CD4-positive, alpha-beta memory T cell (primary cell): ENCODE measurements around the gene CCL2. TPM values are rescaled to one million over a fixed set of nuclear protein-coding genes. Genes with fewer than 3 reads are reported as not detected.
A peak's percentile ranks its signal among the peaks of the same experiment; 100 is the strongest.

Experiments used
- CTCF ChIA-PET: fragments of 350-600 bp; sonication (Branson Sonifier 250); formaldehyde crosslinking; loops from one replicate; lab custom pipeline; 2021; ENCODE audit warnings: inconsistent platforms; ENCODE audit not compliant: partially characterized antibody; lab: Charles Lee
- POLR2A ChIA-PET: fragments of 350-600 bp; sonication (Branson Sonifier 250); formaldehyde crosslinking; loops from one replicate; lab custom pipeline; 2021; ENCODE audit not compliant: partially characterized antibody; lab: Charles Lee
- DNase-seq, 5 donors: peaks; one replicate each; pipeline versions ENCODE4 v3.0.0 to v3.0.0-alpha.2; 2020 to 2022; ENCODE audit warnings: mixed read lengths in 1 of 5
- H3K27ac ChIP-seq: one replicate; pipeline ENCODE4 v1.7.0; 2013; ENCODE audit warnings: low read depth, low read length
- H3K27me3 ChIP-seq: 2 replicates; pipeline ENCODE4 v1.7.0; 2013; ENCODE audit warnings: mild to moderate bottlenecking, low read length, moderate library complexity; ENCODE audit not compliant: insufficient read depth
- H3K36me3 ChIP-seq: 2 replicates; pipeline ENCODE4 v1.7.0; 2013; ENCODE audit warnings: mild to moderate bottlenecking, low read length, moderate library complexity; ENCODE audit not compliant: insufficient read depth
- H3K4me1 ChIP-seq: 2 replicates; pipeline ENCODE4 v1.7.0; 2013; ENCODE audit warnings: mild to moderate bottlenecking, low read length, moderate library complexity; ENCODE audit not compliant: insufficient read depth
- H3K4me3 ChIP-seq, 2 donors: one replicate each; pipeline ENCODE4 v1.7.0; 2013; ENCODE audit warnings: low read length in 2 of 2, mild to moderate bottlenecking in 1 of 2
- H3K9me3 ChIP-seq, 2 donors: one replicate each; pipeline ENCODE4 v1.7.0; 2013; ENCODE audit warnings: low read length in 2 of 2, control low read depth in 1 of 2; ENCODE audit not compliant: control insufficient read depth in 1 of 2
- H3K27ac Mint-ChIP-seq, 7 donors: one replicate each; pipeline ENCODE4 v1.8.0; 2020 to 2021; ENCODE audit warnings: mixed read lengths in 7 of 7, mild to moderate bottlenecking in 6 of 7, inconsistent platforms in 3 of 7, moderate library complexity in 3 of 7
- H3K27me3 Mint-ChIP-seq, 2 donors: one replicate each; pipeline ENCODE4 v1.8.0; 2020 to 2021; ENCODE audit warnings: mixed read lengths in 2 of 2
- H3K36me3 Mint-ChIP-seq, 2 donors: one replicate each; pipeline ENCODE4 v1.8.0; 2020 to 2021; ENCODE audit warnings: mixed read lengths in 2 of 2, inconsistent platforms in 1 of 2, mild to moderate bottlenecking in 1 of 2
- H3K4me1 Mint-ChIP-seq, 4 donors: one replicate each; pipeline ENCODE4 v1.8.0; 2020 to 2021; ENCODE audit warnings: mixed read lengths in 4 of 4, mild to moderate bottlenecking in 1 of 4
- H3K4me3 Mint-ChIP-seq, 8 donors: one replicate each; pipeline ENCODE4 v1.8.0; 2020 to 2021; ENCODE audit warnings: mixed read lengths in 8 of 8, mild to moderate bottlenecking in 7 of 8, moderate library complexity in 6 of 8, inconsistent platforms in 3 of 8
- H3K9me3 Mint-ChIP-seq, 8 donors: one replicate each; pipeline ENCODE4 v1.8.0; 2020 to 2021; ENCODE audit warnings: mixed read lengths in 8 of 8, mild to moderate bottlenecking in 5 of 8, inconsistent platforms in 3 of 8, moderate library complexity in 1 of 8
- intact Hi-C: fragments of 100-400 bp; cut with micrococcal nuclease; formaldehyde crosslinking; loops from one replicate; pipeline ENCODE4 v1.15.1; 2023
- polyA plus RNA-seq, 2 donors: library from polyadenylated mRNA; unstranded; fragments of 300-500 nt; fragmentation: Illumina TruSeq; gene quantifications; one replicate each; pipeline ENCODE4 v1.2.3, GENCODE V29; 2021
- total RNA-seq, 2 experiments: library from RNA; stranded (reverse); gene quantifications; one replicate each; pipeline ENCODE4 v1.2.3, GENCODE V29; 2021

CCL2 gene
- total and polyA plus RNA-seq, 4 experiments from 2014 or later, result 16.7 to 20.7 TPM; not detected in 2

DNA sequence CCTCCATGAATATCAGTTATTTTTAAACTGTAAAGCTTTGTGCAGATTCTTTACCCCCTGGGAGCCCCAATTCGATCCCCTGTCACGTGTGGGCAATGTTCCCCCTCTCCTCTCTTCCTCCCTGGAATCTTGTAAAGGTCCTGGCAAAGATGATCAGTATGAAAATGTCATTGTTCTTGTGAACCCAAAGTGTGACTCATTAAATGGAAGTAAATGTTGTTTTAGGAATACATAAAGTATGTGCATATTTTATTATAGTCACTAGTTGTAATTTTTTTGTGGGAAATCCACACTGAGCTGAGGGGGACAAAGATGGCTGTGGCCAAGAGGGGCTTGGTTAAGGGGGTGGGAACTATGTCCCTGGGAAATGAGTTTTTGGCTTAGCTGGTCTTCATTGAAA lies 32.8 kb downstream of the CCL2 start:
- no peaks in the 10 kb centered on the region for H3K27me3 ChIP-seq
- no peak for DNase-seq
- ChIA-PET POLR2A (no interaction called here), CTCF (no interaction called here)
- H3K27ac ChIP-seq, result no peak overlapping the region
- H3K36me3 ChIP-seq, result no peaks in the 10 kb centered on the region
- H3K4me3 ChIP-seq, result no peak overlapping the region
- H3K4me3 Mint-ChIP-seq, result no peak overlapping the region
- no peaks in the 10 kb centered on the region for H3K4me1 Mint-ChIP-seq
- peaks cover 8 to 17% of the 10 kb centered on the region in 2 donors for H3K27me3 Mint-ChIP-seq
- no peaks in the 10 kb centered on the region for H3K9me3 Mint-ChIP-seq
- H3K36me3 Mint-ChIP-seq, result no peaks in the 10 kb centered on the region
- intact Hi-C loops, result no loop called here
- no peaks in the 10 kb centered on the region for H3K9me3 ChIP-seq
- H3K4me1 ChIP-seq, result no peaks in the 10 kb centered on the region
- H3K27ac Mint-ChIP-seq, result no peak overlapping the region

DNA sequence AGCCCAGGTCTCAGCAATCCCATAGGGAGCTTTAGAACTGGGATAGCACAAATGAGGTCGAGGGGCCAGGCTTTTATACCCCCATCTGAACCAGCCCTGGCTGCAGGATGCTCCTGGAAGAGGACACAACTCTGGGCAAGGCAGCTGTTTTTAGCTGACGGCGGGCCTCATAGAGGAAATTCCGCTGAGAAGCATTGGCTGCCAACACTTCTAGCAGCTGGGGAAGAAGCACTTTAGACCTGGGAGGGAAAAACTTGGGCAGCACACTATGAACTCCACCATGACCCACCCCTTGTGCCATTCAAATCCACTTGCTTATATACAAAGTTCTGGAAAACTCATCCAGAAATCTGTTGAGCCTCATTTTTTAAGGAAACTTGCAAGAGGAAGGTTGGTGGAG lies 35.5 kb downstream of the CCL2 start:
- no peaks in the 10 kb centered on the region for H3K4me1 ChIP-seq
- peaks cover 0 to 2% (median 0%) of the 10 kb centered on the region in 8 donors for H3K9me3 Mint-ChIP-seq
- no peak overlapping the region for H3K27ac ChIP-seq
- H3K27ac Mint-ChIP-seq, result no peak overlapping the region
- intact Hi-C loops, result no loop called here
- DNase-seq, result no peak
- H3K4me1 Mint-ChIP-seq, result no peaks in the 10 kb centered on the region
- H3K27me3 ChIP-seq, result no peaks in the 10 kb centered on the region
- CTCF ChIA-PET, result no interaction called here
- no peaks in the 10 kb centered on the region for H3K36me3 ChIP-seq
- no peak overlapping the region for H3K4me3 ChIP-seq
- H3K4me3 Mint-ChIP-seq, result no peak overlapping the region
- POLR2A ChIA-PET, result no interaction called here
- peaks cover 8 to 13% of the 10 kb centered on the region in 2 donors for H3K27me3 Mint-ChIP-seq
- no peaks in the 10 kb centered on the region for H3K9me3 ChIP-seq
- no peaks in the 10 kb centered on the region for H3K36me3 Mint-ChIP-seq

DNA sequence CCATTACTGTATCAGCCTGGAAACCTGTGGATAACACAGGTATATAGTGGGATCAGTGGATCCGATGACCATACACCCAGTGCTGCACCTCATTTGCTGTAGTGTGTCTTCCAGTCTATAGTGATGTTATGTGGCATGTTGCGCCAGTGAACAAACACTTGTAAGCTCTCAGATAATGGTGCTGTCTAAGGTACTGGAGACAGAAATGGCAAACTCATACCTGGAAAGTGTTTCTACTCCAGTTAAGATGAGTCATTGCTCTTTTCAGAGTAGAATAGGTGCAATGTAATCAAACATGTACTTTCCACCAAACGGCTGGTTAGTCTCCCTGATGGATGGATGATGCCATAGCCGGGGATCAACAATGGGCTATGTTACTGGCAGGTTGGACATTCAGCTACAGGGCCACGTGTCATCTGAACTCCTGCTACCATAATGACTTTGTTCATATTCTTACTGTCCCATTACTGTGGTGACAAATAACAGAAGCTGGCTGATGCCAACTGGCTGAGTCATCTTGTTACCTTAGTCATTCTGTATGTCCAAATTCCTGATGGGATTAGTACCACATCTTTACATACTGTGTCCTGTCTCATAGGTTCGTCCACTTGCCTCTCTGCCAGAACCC lies 36.8 kb downstream of the CCL2 start:
- Mint-ChIP-seq H3K4me3 (no peak overlapping the region), H3K27me3 (peaks cover 8 to 12% of the 10 kb centered on the region in 2 donors), H3K27ac (no peak overlapping the region), H3K9me3 (peaks cover 0 to 5% (median 0%) of the 10 kb centered on the region in 8 donors), H3K36me3 (no peaks in the 10 kb centered on the region), H3K4me1 (no peaks in the 10 kb centered on the region)
- DNase-seq, result no peak
- ChIA-PET CTCF (no interaction called here), POLR2A (no interaction called here)
- no peaks in the 10 kb centered on the region for H3K27me3 ChIP-seq
- no peaks in the 10 kb centered on the region for H3K36me3 ChIP-seq
- no peak overlapping the region for H3K4me3 ChIP-seq
- no peaks in the 10 kb centered on the region for H3K9me3 ChIP-seq
- no peaks in the 10 kb centered on the region for H3K4me1 ChIP-seq
- intact Hi-C loops, result no loop called here
- no peak overlapping the region for H3K27ac ChIP-seq

DNA sequence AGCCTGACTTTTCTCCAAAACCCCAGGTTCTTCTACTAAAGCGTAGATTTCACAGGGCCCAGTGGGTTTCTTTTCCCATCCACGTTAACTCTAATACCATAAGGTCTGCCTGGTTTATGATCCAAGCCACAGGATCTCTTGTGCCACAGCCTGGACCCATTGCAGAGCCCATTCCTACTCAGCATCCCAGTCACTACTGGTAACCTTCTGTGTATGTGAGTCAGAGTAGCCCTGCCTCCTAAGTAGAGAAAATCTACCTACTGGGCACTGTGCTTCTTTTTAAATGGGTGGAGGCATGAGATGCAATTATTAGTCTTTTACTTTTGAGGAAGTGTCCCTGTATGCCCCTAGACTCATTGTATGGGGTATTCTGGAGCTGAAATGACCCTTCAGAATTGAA lies 43.9 kb downstream of the CCL2 start:
- no peaks in the 10 kb centered on the region for H3K36me3 ChIP-seq
- peak overlapping the region in 1 of 7 donors; percentile 17 for H3K27ac Mint-ChIP-seq
- DNase-seq, result no peak
- no peaks in the 10 kb centered on the region for H3K36me3 Mint-ChIP-seq
- no peaks in the 10 kb centered on the region for H3K4me1 Mint-ChIP-seq
- ChIA-PET CTCF (no interaction called here), POLR2A (no interaction called here)
- peaks cover 14 to 23% of the 10 kb centered on the region in 2 donors for H3K27me3 Mint-ChIP-seq
- intact Hi-C loops, result no loop called here
- no peaks in the 10 kb centered on the region for H3K9me3 ChIP-seq
- H3K9me3 Mint-ChIP-seq, result peaks cover 0 to 10% (median 5%) of the 10 kb centered on the region in 8 donors
- no peak overlapping the region for H3K27ac ChIP-seq
- H3K4me3 ChIP-seq, result no peak overlapping the region
- no peaks in the 10 kb centered on the region for H3K27me3 ChIP-seq
- H3K4me3 Mint-ChIP-seq, result no peak overlapping the region
- H3K4me1 ChIP-seq, result no peaks in the 10 kb centered on the region

DNA sequence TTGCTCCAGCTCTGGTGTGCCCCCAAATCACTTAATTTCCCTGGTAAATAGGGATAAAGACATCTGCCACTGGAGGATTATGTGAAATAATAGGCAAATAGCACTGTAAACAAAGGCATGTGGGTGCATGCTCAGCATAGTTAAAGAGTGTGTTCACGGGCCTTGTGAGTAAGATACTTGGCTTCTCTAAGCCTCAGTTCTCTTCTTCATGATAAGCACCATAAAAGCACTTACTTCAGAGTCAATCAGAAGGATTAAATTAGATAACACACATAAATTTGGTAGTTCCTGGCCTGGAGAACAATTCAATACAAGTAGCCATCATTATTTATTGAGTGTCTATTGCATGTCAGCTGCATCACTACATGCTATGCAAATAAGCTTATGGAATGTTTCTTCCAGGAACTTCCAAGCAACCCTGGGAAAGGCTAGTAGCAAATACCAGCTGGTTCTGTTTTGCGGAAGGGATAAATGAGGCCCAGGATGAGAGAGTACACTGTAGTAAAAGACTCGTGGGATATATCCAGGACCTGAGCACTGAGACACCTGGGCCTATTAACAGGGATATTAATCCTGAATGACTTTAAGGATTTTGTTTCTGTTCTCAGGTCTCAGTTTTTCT lies 45.0 kb downstream of the CCL2 start:
- no peaks in the 10 kb centered on the region for H3K36me3 ChIP-seq
- Mint-ChIP-seq H3K27ac (no peak overlapping the region), H3K9me3 (peaks cover 0 to 10% (median 5%) of the 10 kb centered on the region in 8 donors), H3K4me3 (no peak overlapping the region), H3K27me3 (peaks cover 14 to 26% of the 10 kb centered on the region in 2 donors), H3K36me3 (no peaks in the 10 kb centered on the region), H3K4me1 (no peaks in the 10 kb centered on the region)
- intact Hi-C loops, result no loop called here
- POLR2A ChIA-PET, result no interaction called here
- H3K4me3 ChIP-seq, result no peak overlapping the region
- no peak for DNase-seq
- H3K9me3 ChIP-seq, result no peaks in the 10 kb centered on the region
- H3K27ac ChIP-seq, result no peak overlapping the region
- H3K4me1 ChIP-seq, result no peaks in the 10 kb centered on the region
- no peaks in the 10 kb centered on the region for H3K27me3 ChIP-seq
- CTCF ChIA-PET, result no interaction called here

DNA sequence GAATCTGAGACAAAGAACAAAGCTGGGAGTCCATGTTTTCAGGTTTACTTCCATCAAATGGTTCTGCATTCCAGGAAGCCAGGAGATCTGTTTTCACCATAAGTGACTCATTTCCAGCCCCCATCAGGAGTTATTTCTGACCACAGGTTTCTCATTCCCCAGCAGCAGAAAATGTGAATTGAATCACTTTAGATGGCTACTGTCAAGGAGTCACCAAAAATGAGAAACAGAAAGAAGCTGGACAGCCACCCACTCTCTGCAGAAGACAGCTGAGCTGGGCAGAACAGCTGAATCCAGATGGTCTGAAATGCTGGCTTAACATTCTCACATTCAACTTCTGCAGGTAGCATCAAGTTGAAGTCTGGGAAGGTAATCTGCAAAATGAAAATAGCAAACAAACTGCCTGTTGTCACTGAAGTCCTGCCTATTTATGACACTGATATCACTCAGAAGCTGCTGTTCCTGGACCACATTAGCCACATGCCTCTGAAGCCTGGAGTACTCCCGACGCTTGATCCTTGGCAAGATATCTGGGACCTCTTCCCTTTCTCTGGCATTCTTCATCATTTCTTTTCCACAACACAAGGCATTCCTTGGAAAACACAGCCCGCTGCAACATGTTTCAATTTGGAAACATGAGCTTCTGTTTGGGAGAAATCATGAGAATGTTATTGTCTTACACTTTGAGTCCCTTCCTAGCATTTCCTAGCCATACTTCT lies 45.7 kb downstream of the CCL2 start:
- CTCF ChIA-PET, result no interaction called here
- no peak overlapping the region for H3K4me3 Mint-ChIP-seq

DNA sequence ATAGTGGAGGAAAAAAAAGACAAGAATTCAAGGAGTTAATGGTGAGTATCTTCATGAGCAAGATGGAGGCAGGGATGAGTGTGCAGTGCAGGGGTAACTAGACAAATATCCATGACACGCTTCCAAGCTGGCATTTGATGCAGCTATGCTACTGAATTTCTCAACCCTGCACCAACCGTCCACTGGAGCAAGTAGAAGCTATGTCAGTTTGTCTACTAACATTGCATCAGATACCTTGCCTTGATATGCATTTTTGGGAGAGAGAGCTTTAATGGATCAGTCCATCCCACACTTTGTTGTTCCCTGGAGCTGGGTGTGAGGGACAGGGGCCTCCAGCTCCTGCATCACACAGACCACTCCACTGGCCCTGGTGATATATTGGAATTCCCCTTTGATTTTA lies 46.9 kb downstream of the CCL2 start:
- H3K9me3 ChIP-seq, result no peaks in the 10 kb centered on the region
- no peak overlapping the region for H3K4me3 Mint-ChIP-seq
- DNase-seq, result no peak
- no peak overlapping the region for H3K27ac Mint-ChIP-seq
- no peaks in the 10 kb centered on the region for H3K36me3 ChIP-seq
- intact Hi-C loops, result no loop called here
- H3K27me3 Mint-ChIP-seq, result peaks cover 14 to 29% of the 10 kb centered on the region in 2 donors
- ChIA-PET POLR2A (no interaction called here), CTCF (no interaction called here)
- H3K36me3 Mint-ChIP-seq, result no peaks in the 10 kb centered on the region
- H3K4me1 Mint-ChIP-seq, result no peaks in the 10 kb centered on the region
- no peak overlapping the region for H3K4me3 ChIP-seq
- H3K4me1 ChIP-seq, result no peaks in the 10 kb centered on the region
- no peaks in the 10 kb centered on the region for H3K27me3 ChIP-seq
- H3K27ac ChIP-seq, result no peak overlapping the region
- H3K9me3 Mint-ChIP-seq, result peaks cover 0 to 10% (median 4%) of the 10 kb centered on the region in 8 donors

More for the DNA sequence above, 45.7 kb downstream of the CCL2 start:
- Histone ChIP-seq H3K4me1 (no peaks in the 10 kb centered on the region), H3K4me3 (no peak overlapping the region), H3K27ac (no peak overlapping the region), H3K27me3 (no peaks in the 10 kb centered on the region), H3K9me3 (no peaks in the 10 kb centered on the region), H3K36me3 (no peaks in the 10 kb centered on the region)
- intact Hi-C loops, result no loop called here
- peaks cover 14 to 29% of the 10 kb centered on the region in 2 donors for H3K27me3 Mint-ChIP-seq
- H3K9me3 Mint-ChIP-seq, result peaks cover 0 to 10% (median 5%) of the 10 kb centered on the region in 8 donors
- no peak for DNase-seq
- POLR2A ChIA-PET, result no interaction called here
- peak overlapping the region in 1 of 7 donors; percentile 22 for H3K27ac Mint-ChIP-seq
- no peaks in the 10 kb centered on the region for H3K36me3 Mint-ChIP-seq
- H3K4me1 Mint-ChIP-seq, result no peaks in the 10 kb centered on the region
